ENCODE measurements around the gene RAD51B. TPM values are rescaled to one million over a fixed set of nuclear protein-coding genes. Genes with fewer than 3 reads are reported as not detected.

RAD51B gene
- total RNA-seq, 1 experiment from 2014 or later, result 8.5 TPM

- DNase-seq (ENCODE audit: low read depth, low spot score) (peak; percentile 4), ATAC-seq (no peak)
- no peaks in the 10 kb centered on the region for H3K9me3 ChIP-seq (ENCODE audit: control insufficient read depth, insufficient read depth, low read depth, low read length)
- no peaks in the 10 kb centered on the region for H3K36me3 ChIP-seq (ENCODE audit: control insufficient read depth, insufficient read depth, low read length)
- no peaks in the 10 kb centered on the region for H3K27me3 ChIP-seq (ENCODE audit: control insufficient read depth, insufficient read depth, low read length)
- H3K4me3 ChIP-seq (ENCODE audit: low read depth in 2 of 2, low read length in 2 of 2), result no peak overlapping the region
- peak overlapping the region; percentile 20; the same call in 1 of the 2 replicates for H3K27ac ChIP-seq (ENCODE audit: low read length)
- CTCF ChIA-PET, result no interaction called here
- in situ Hi-C loops (cut with HindIII; ENCODE audit: low pct_unique_long_range_greater_than_20kb, low sequenced_read_pairs), result no loop called here
- no peaks in the 10 kb centered on the region for H3K4me1 ChIP-seq (ENCODE audit: control insufficient read depth, insufficient read depth, low read length)
- TF ChIP-seq SIN3A (IDR thresholded peaks at IDR 0.05; ENCODE audit: borderline replicate concordance, insufficient read depth, low read depth, low read length), result no peak
- no peak for TF ChIP-seq TCF7L2 (IDR thresholded peaks at IDR 0.05; ENCODE audit: low read depth, low read length)
- TF ChIP-seq POLR2AphosphoS5 (IDR thresholded peaks at IDR 0.05; ENCODE audit: low read depth, low read length), result no peak
- no peak for TF ChIP-seq CTCF (IDR thresholded peaks at IDR 0.05)
- no peak for TF ChIP-seq REST (IDR thresholded peaks at IDR 0.05; ENCODE audit: insufficient read depth in 1 of 2, low read depth in 2 of 2, low read length in 1 of 2)
- intact Hi-C loops (cut with micrococcal nuclease; ENCODE audit: unreplicated experiment), result no loop called here
- BruUV-seq (replicated peaks), result no TSS peak
- POLR2A ChIA-PET, result no interaction called here
These were observed 152.3 kb downstream of the RAD51B start for GRCh38 chr14:67971627-67972625.

GRCh38 chr14:67973436-67973835 is 153.9 kb downstream of the RAD51B start:
- ChIA-PET CTCF (no interaction called here), POLR2A (no interaction called here)
- H3K4me3 ChIP-seq (ENCODE audit: low read depth in 2 of 2, low read length in 2 of 2), result no peak overlapping the region
- H3K36me3 ChIP-seq (ENCODE audit: control insufficient read depth, insufficient read depth, low read length), result no peaks in the 10 kb centered on the region
- TF ChIP-seq TCF7L2 (IDR thresholded peaks at IDR 0.05; ENCODE audit: low read depth, low read length) (no peak), REST (IDR thresholded peaks at IDR 0.05; ENCODE audit: insufficient read depth in 1 of 2, low read depth in 2 of 2, low read length in 1 of 2) (no peak), SIN3A (IDR thresholded peaks at IDR 0.05; ENCODE audit: borderline replicate concordance, insufficient read depth, low read depth, low read length) (no peak), CTCF (IDR thresholded peaks at IDR 0.05) (no peak), POLR2AphosphoS5 (IDR thresholded peaks at IDR 0.05; ENCODE audit: low read depth, low read length) (no peak)
- BruUV-seq (replicated peaks), result no TSS peak
- ATAC-seq (no peak), DNase-seq (ENCODE audit: low read depth, low spot score) (no peak)
- H3K9me3 ChIP-seq (ENCODE audit: control insufficient read depth, insufficient read depth, low read depth, low read length), result no peaks in the 10 kb centered on the region
- peaks cover 4% of the 10 kb centered on the region; the same call in 1 of the 2 replicates for H3K4me1 ChIP-seq (ENCODE audit: control insufficient read depth, insufficient read depth, low read length)
- no peaks in the 10 kb centered on the region for H3K27me3 ChIP-seq (ENCODE audit: control insufficient read depth, insufficient read depth, low read length)
- in situ Hi-C loops (cut with HindIII; ENCODE audit: low pct_unique_long_range_greater_than_20kb, low sequenced_read_pairs), result no loop called here
- intact Hi-C loops (cut with micrococcal nuclease; ENCODE audit: unreplicated experiment), result no loop called here
- H3K27ac ChIP-seq (ENCODE audit: low read length), result no peak overlapping the region; the same call in 1 of the 2 replicates
